ENCODE measurements around the gene PELI2.

PELI2 gene, protein sequence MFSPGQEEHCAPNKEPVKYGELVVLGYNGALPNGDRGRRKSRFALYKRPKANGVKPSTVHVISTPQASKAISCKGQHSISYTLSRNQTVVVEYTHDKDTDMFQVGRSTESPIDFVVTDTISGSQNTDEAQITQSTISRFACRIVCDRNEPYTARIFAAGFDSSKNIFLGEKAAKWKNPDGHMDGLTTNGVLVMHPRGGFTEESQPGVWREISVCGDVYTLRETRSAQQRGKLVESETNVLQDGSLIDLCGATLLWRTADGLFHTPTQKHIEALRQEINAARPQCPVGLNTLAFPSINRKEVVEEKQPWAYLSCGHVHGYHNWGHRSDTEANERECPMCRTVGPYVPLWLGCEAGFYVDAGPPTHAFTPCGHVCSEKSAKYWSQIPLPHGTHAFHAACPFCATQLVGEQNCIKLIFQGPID

GRCh38 chr14:56117765-56118610, at the start of gene PELI2:
TSS of gene PELI2 (plus strand) at chr14:56118411. CDS start at chr14:56118661, 250 bp downstream.
- TF ChIP-seq, protein P1, sequence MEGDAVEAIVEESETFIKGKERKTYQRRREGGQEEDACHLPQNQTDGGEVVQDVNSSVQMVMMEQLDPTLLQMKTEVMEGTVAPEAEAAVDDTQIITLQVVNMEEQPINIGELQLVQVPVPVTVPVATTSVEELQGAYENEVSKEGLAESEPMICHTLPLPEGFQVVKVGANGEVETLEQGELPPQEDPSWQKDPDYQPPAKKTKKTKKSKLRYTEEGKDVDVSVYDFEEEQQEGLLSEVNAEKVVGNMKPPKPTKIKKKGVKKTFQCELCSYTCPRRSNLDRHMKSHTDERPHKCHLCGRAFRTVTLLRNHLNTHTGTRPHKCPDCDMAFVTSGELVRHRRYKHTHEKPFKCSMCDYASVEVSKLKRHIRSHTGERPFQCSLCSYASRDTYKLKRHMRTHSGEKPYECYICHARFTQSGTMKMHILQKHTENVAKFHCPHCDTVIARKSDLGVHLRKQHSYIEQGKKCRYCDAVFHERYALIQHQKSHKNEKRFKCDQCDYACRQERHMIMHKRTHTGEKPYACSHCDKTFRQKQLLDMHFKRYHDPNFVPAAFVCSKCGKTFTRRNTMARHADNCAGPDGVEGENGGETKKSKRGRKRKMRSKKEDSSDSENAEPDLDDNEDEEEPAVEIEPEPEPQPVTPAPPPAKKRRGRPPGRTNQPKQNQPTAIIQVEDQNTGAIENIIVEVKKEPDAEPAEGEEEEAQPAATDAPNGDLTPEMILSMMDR (IDR thresholded peaks at IDR 0.05; ENCODE audit: control extremely low read depth, extremely low read depth, low read depth, missing control alignments), result no peak
- ChIA-PET POLR2A (interaction anchor here (0.6 kb wide), 2 partner anchors 245 to 611 kb away, joined by 4 to 5 read pairs; no protein-coding TSS in a partner anchor), CTCF (interaction anchor here (0.9 to 1.5 kb wide), 3 partner anchors 9 to 13 kb away, joined by 3 to 5 read pairs (median 3); no protein-coding TSS in a partner anchor)
- DNase-seq (ENCODE audit: extremely low spot score), result peak; percentile 67

DNA sequence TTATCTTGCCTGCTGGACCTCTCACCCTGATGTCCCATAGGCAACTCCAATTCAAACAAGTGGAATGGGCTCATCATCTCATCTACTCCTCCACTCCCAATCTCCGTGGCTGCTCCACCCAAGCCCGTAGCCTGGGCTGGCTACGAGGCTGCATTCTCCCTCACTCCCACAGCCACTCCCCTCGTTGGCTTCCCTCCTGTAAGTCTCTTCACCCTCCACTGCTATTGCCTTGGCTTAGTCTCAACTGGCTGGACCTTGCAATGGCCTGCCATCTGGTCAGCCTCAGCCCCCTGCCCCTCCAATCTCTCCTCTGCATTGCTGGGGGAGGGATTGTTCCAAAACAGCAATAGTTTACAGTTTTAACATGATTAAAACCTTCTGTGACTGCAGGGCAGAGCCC, 44.4 kb upstream of the PELI2 start:
- CTCF ChIA-PET, result no interaction called here
- no peak for DNase-seq (ENCODE audit: extremely low spot score)
- TF ChIP-seq, protein P1 (IDR thresholded peaks at IDR 0.05; ENCODE audit: control extremely low read depth, extremely low read depth, low read depth, missing control alignments), result no peak
- POLR2A ChIA-PET, result no interaction called here

GRCh38 chr14:56075301-56075700, 42.9 kb upstream of the PELI2 start:
- TF ChIP-seq, protein P1 (IDR thresholded peaks at IDR 0.05; ENCODE audit: control extremely low read depth, extremely low read depth, low read depth, missing control alignments), result no peak
- DNase-seq (ENCODE audit: extremely low spot score), result no peak
- ChIA-PET POLR2A (no interaction called here), CTCF (no interaction called here)

- ChIA-PET POLR2A (no interaction called here), CTCF (interaction anchor here (1.3 kb wide), 1 partner anchor 12 kb away, joined by 3 read pairs; no protein-coding TSS in a partner anchor)
- TF ChIP-seq, protein P1 (IDR thresholded peaks at IDR 0.05; ENCODE audit: control extremely low read depth, extremely low read depth, low read depth, missing control alignments), result no peak
- DNase-seq (ENCODE audit: extremely low spot score), result no peak
Observed at GRCh38 chr14:56081139-56081538, 37.1 kb upstream of the PELI2 start.

- no peak for DNase-seq (ENCODE audit: extremely low spot score)
- CTCF ChIA-PET, result interaction anchor here (0.7 to 1.4 kb wide), 2 partner anchors 15 to 19 kb away, joined by 3 read pairs; no protein-coding TSS in a partner anchor
- TF ChIP-seq, protein P1 (IDR thresholded peaks at IDR 0.05; ENCODE audit: control extremely low read depth, extremely low read depth, low read depth, missing control alignments), result no peak
- POLR2A ChIA-PET, result no interaction called here
Observed at GRCh38 chr14:56082880-56083279, 35.3 kb upstream of the PELI2 start.

GRCh38 chr14:56085471-56085870, 32.7 kb upstream of the PELI2 start:
- TF ChIP-seq, protein P1 (IDR thresholded peaks at IDR 0.05; ENCODE audit: control extremely low read depth, extremely low read depth, low read depth, missing control alignments), result no peak
- CTCF ChIA-PET, result no interaction called here
- DNase-seq (ENCODE audit: extremely low spot score), result no peak
- POLR2A ChIA-PET, result no interaction called here

Measured in GM10248 (cell line).